Uterus (tissue), 2 donors: ENCODE results near the gene VANGL2.

Experiments used
- CTCF ChIP-seq, 4 experiments: fragments of 200-600 bp in 2 of 4; fragments of 450-650 bp in 2 of 4; sonication (generic) in 2 of 4; IDR thresholded peaks; one replicate each; pipeline ENCODE4 v1.5.1; 2016 to 2019; ENCODE audit warnings: antibody characterized with exemption in 4 of 4, mild to moderate bottlenecking in 2 of 4, moderate library complexity in 1 of 4
- POLR2A ChIP-seq, 2 donors: fragments of 450-650 bp; IDR thresholded peaks; one replicate each; pipeline ENCODE4 v1.6.1; 2016; ENCODE audit warnings: antibody characterized with exemption in 2 of 2, mild to moderate bottlenecking in 1 of 2, moderate library complexity in 1 of 2

DNA sequence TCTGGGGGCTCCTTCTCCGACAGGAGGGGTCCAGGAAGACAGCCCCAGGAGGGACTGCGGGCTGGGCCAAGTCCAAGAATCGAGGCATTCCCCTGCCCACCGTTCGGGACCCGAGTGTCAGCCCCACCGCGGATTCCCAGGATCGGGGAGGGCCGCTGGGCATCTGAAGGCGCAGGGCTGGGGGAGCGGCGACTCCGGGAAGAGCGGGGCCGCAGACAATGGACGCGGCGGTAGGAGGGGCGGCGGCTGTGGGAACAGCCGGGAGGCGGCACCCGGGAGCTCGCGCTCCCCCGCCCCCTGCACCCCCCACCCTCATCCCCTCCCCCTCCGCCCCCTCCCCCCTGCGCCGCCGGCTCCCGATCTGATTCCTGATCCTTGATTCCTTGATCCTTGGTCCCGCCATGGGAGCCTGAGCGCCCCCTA is at the start of gene VANGL2:
- TF ChIP-seq CTCF (IDR thresholded peaks at IDR 0.05) = peak in 1 of 4 experiments; percentile 5
- no peak for TF ChIP-seq POLR2A (IDR thresholded peaks at IDR 0.05)
